CD14-positive monocyte (primary cell): ENCODE measurements around the gene TMTC1. TPM values are rescaled to one million over a fixed set of nuclear protein-coding genes. Genes with fewer than 3 reads are reported as not detected.

Experiments used
- DNase-seq, 3 donors: peaks; one replicate each; pipeline ENCODE4 v3.0.0-alpha.2; 2011 to 2022
- H2AFZ ChIP-seq: 2 replicates; pipeline ENCODE4 v1.6.0; 2012; ENCODE audit warnings: mild to moderate bottlenecking, low read depth, low read length, inconsistent platforms; ENCODE audit not compliant: insufficient read depth, poor library complexity, severe bottlenecking
- H3K27ac ChIP-seq, 2 donors: 1 replicate in 1 of 2; 2 replicates in 1 of 2; pipeline ENCODE4 v1.5.1; 2012 to 2013; ENCODE audit warnings: low read length in 2 of 2, control low read depth in 1 of 2, inconsistent platforms in 1 of 2, low read depth in 1 of 2, mild to moderate bottlenecking in 1 of 2
- H3K27me3 ChIP-seq, 2 donors: one replicate each; pipeline versions ENCODE4 v1.6.0 to v1.6.1; 2011 to 2013; ENCODE audit warnings: low read length in 2 of 2; ENCODE audit not compliant: control insufficient read depth in 2 of 2, insufficient read depth in 2 of 2
- H3K36me3 ChIP-seq, 2 donors: replicated peaks in 1 of 2; 1 replicate in 1 of 2; 2 replicates in 1 of 2; pipeline versions ENCODE4 v1.5.1 to v1.6.1; 2012 to 2013; ENCODE audit warnings: low read length in 2 of 2, control low read depth in 1 of 2, inconsistent platforms in 1 of 2, mild to moderate bottlenecking in 1 of 2; ENCODE audit not compliant: insufficient read depth in 2 of 2, control insufficient read depth in 1 of 2
- H3K4me1 ChIP-seq, 2 donors: 1 replicate in 1 of 2; 2 replicates in 1 of 2; pipeline versions ENCODE4 v1.5.1 to v1.6.1; 2012 to 2013; ENCODE audit warnings: low read length in 2 of 2, control low read depth in 1 of 2, inconsistent platforms in 1 of 2, mild to moderate bottlenecking in 1 of 2, moderate library complexity in 1 of 2; ENCODE audit not compliant: insufficient read depth in 2 of 2, control insufficient read depth in 1 of 2
- H3K4me2 ChIP-seq: replicated peaks from 2 replicates; pipeline ENCODE3; 2012; ENCODE audit warnings: low read length, moderate library complexity, mild to moderate bottlenecking; ENCODE audit not compliant: poor library complexity, severe bottlenecking; ENCODE audit errors: extremely low read depth
- H3K4me3 ChIP-seq, 3 experiments: fragments of 200-600 bp in 1 of 3; sonication (generic) in 1 of 3; replicated peaks in 1 of 3; 1 replicate in 2 of 3; 2 replicates in 1 of 3; pipeline ENCODE4 v1.5.1; 2011 to 2013; ENCODE audit warnings: low read length in 3 of 3, mild to moderate bottlenecking in 3 of 3, control low read depth in 2 of 3, low read depth in 2 of 3, inconsistent platforms in 1 of 3, moderate library complexity in 1 of 3
- H3K79me2 ChIP-seq: 2 replicates; pipeline ENCODE4 v1.6.0; 2012; ENCODE audit warnings: mild to moderate bottlenecking, control low read depth, inconsistent platforms, low read length, moderate library complexity; ENCODE audit not compliant: insufficient read depth
- H3K9ac ChIP-seq: 2 replicates; pipeline ENCODE4 v1.6.0; 2017; ENCODE audit warnings: low read length, mild to moderate bottlenecking; ENCODE audit not compliant: insufficient read depth, poor library complexity, severe bottlenecking
- H3K9me3 ChIP-seq, 2 donors: replicated peaks in 1 of 2; 1 replicate in 1 of 2; 2 replicates in 1 of 2; pipeline versions ENCODE4 v1.5.1 to v1.6.1; 2012 to 2013; ENCODE audit warnings: low read length in 2 of 2, control low read depth in 1 of 2; ENCODE audit not compliant: control insufficient read depth in 1 of 2, insufficient read depth in 1 of 2
- H4K20me1 ChIP-seq: 2 replicates; pipeline ENCODE4 v1.6.0; 2012; ENCODE audit warnings: mild to moderate bottlenecking, low read length, control low read depth, moderate library complexity; ENCODE audit not compliant: insufficient read depth
- H3K27ac Mint-ChIP-seq, 7 donors: one replicate each; pipeline ENCODE4 v1.8.0; 2020; ENCODE audit warnings: mild to moderate bottlenecking in 7 of 7, mixed read lengths in 7 of 7, moderate library complexity in 6 of 7, inconsistent platforms in 2 of 7
- H3K27me3 Mint-ChIP-seq, 3 donors: one replicate each; pipeline ENCODE4 v1.8.0; 2021 to 2022; ENCODE audit warnings: low read depth in 3 of 3, mild to moderate bottlenecking in 3 of 3, mixed read lengths in 3 of 3, moderate library complexity in 3 of 3, inconsistent platforms in 1 of 3
- H3K36me3 Mint-ChIP-seq, 2 donors: one replicate each; pipeline ENCODE4 v1.8.0; 2020; ENCODE audit warnings: mixed read lengths in 2 of 2, inconsistent platforms in 1 of 2, mild to moderate bottlenecking in 1 of 2
- H3K4me1 Mint-ChIP-seq: one replicate; pipeline ENCODE4 v1.8.0; 2020; ENCODE audit warnings: mild to moderate bottlenecking, mixed read lengths
- H3K4me3 Mint-ChIP-seq, 2 donors: one replicate each; pipeline ENCODE4 v1.8.0; 2020; ENCODE audit warnings: mild to moderate bottlenecking in 2 of 2, mixed read lengths in 2 of 2, moderate library complexity in 1 of 2
- H3K9me3 Mint-ChIP-seq, 7 donors: one replicate each; pipeline ENCODE4 v1.8.0; 2020 to 2022; ENCODE audit warnings: mixed read lengths in 7 of 7, mild to moderate bottlenecking in 6 of 7, moderate library complexity in 6 of 7, inconsistent platforms in 2 of 7
- WGBS: methylation state at CpG from one replicate; pipeline ENCODE4 v1.1.5; 2013; ENCODE audit warnings: missing lambda C conversion rate; ENCODE audit not compliant: insufficient coverage; 5-methylcytosine and 5-hydroxymethylcytosine counted together
- intact Hi-C, 2 donors: fragments of 100-400 bp; cut with micrococcal nuclease; formaldehyde crosslinking; loops; one replicate each; pipeline versions ENCODE4 v1.15.0 to v1.15.1; 2023
- polyA plus RNA-seq, 3 donors: library from polyadenylated mRNA; depleted of rRNA in 1 of 3; unstranded in 2 of 3; stranded (reverse) in 1 of 3; fragments of 300-500 nt in 2 of 3; fragments of >200 nt in 1 of 3; fragmentation: Illumina TruSeq in 2 of 3; gene quantifications; 1 replicate in 2 of 3; 2 replicates in 1 of 3; pipeline ENCODE4 v1.2.3, GENCODE V29; 2012 to 2021
- TF ChIP-seq, protein P1 (sequence below): fragments of 200-600 bp; IDR thresholded peaks from one replicate; pipeline ENCODE4 v1.8.0; 2022; ENCODE audit warnings: antibody characterized with exemption, mild to moderate bottlenecking

Gene TMTC1
- polyA plus RNA-seq, 3 donors: 0.57 to 5.6 (median 2.1) TPM

GRCh38 chr12:29528161-29528560 is 255.6 kb downstream of the TMTC1 start:
- H3K9me3 ChIP-seq: no peaks in the 10 kb centered on the region
- no peak for DNase-seq
- H3K27me3 ChIP-seq: peaks cover 0 to 2% of the 10 kb centered on the region in 2 donors
- no peak overlapping the region for H3K27ac Mint-ChIP-seq
- no peak overlapping the region for H3K4me3 Mint-ChIP-seq
- no peaks in the 10 kb centered on the region for H3K79me2 ChIP-seq
- intact Hi-C loops: loop anchor here in 1 of 2 donors (10.0 kb wide), 1 partner anchor 1277 kb away; no protein-coding TSS in a partner anchor
- TF ChIP-seq, protein P1, sequence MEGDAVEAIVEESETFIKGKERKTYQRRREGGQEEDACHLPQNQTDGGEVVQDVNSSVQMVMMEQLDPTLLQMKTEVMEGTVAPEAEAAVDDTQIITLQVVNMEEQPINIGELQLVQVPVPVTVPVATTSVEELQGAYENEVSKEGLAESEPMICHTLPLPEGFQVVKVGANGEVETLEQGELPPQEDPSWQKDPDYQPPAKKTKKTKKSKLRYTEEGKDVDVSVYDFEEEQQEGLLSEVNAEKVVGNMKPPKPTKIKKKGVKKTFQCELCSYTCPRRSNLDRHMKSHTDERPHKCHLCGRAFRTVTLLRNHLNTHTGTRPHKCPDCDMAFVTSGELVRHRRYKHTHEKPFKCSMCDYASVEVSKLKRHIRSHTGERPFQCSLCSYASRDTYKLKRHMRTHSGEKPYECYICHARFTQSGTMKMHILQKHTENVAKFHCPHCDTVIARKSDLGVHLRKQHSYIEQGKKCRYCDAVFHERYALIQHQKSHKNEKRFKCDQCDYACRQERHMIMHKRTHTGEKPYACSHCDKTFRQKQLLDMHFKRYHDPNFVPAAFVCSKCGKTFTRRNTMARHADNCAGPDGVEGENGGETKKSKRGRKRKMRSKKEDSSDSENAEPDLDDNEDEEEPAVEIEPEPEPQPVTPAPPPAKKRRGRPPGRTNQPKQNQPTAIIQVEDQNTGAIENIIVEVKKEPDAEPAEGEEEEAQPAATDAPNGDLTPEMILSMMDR: no peak
- no peak overlapping the region for H3K4me3 ChIP-seq
- H3K9ac ChIP-seq: no peak overlapping the region
- peaks cover 0 to 9% (median 0%) of the 10 kb centered on the region in 3 donors for H3K27me3 Mint-ChIP-seq
- no peaks in the 10 kb centered on the region for H4K20me1 ChIP-seq
- peaks cover 5% of the 10 kb centered on the region for H3K4me1 Mint-ChIP-seq
- H3K4me2 ChIP-seq: no peak overlapping the region
- WGBS: no CpG with 5 or more reads among the region's 4 CpGs
- no peaks in the 10 kb centered on the region for H3K36me3 Mint-ChIP-seq
- H3K36me3 ChIP-seq: no peaks in the 10 kb centered on the region
- H3K4me1 ChIP-seq: no peaks in the 10 kb centered on the region
- no peak overlapping the region for H3K27ac ChIP-seq
- H2AFZ ChIP-seq: no peak overlapping the region
- H3K9me3 Mint-ChIP-seq: no peaks in the 10 kb centered on the region

GRCh38 chr12:29521951-29522350 is 261.8 kb downstream of the TMTC1 start:
- Histone ChIP-seq H4K20me1 (no peaks in the 10 kb centered on the region), H3K9me3 (no peaks in the 10 kb centered on the region), H3K4me2 (no peak overlapping the region), H3K27ac (no peak overlapping the region), H3K36me3 (no peaks in the 10 kb centered on the region), H3K4me1 (no peaks in the 10 kb centered on the region), H3K4me3 (no peak overlapping the region), H3K79me2 (no peaks in the 10 kb centered on the region), H2AFZ (no peak overlapping the region), H3K9ac (no peak overlapping the region), H3K27me3 (no peaks in the 10 kb centered on the region)
- Mint-ChIP-seq H3K27ac (no peak overlapping the region), H3K4me1 (no peaks in the 10 kb centered on the region), H3K4me3 (no peak overlapping the region), H3K27me3 (peaks cover 0 to 6% (median 2%) of the 10 kb centered on the region in 3 donors), H3K36me3 (peaks cover 0 to 14% of the 10 kb centered on the region in 2 donors), H3K9me3 (no peaks in the 10 kb centered on the region)
- no CpG with 5 or more reads among the region's 2 CpGs for WGBS
- TF ChIP-seq, protein P1: no peak
- intact Hi-C loops: loop anchor here in 1 of 2 donors (10.0 kb wide), 1 partner anchor 1283 kb away; no protein-coding TSS in a partner anchor
- DNase-seq: no peak
